Endothelial cell of umbilical vein (primary cell): ENCODE data around the gene YJU2. TPM values are rescaled to one million over a fixed set of nuclear protein-coding genes. Genes with fewer than 3 reads are reported as not detected.

Source experiments
- BruUV-seq: library from RNA; stranded (reverse); fragments of 400-500 nt; replicated peaks from 2 replicates; lab custom pipeline; 2021; lab: Mats Ljungman, UMichigan
- CTCF ChIA-PET: fragments of 300-600, 350-600 bp; sonication (Branson Sonifier 250); formaldehyde crosslinking; loops from one replicate; lab custom pipeline; 2021; ENCODE audit warnings: antibody characterized with exemption, inconsistent platforms; lab: Charles Lee
- POLR2A ChIA-PET: fragments of 300-600, 350-600 bp; sonication (Branson Sonifier 250); formaldehyde crosslinking; loops from one replicate; lab custom pipeline; 2021; ENCODE audit warnings: antibody characterized with exemption, inconsistent platforms; lab: Charles Lee
- DNase-seq: peaks from one replicate; pipeline ENCODE4 v3.0.0-alpha.2; 2011; ENCODE audit warnings: low read depth, low spot score
- FAIRE-seq: peaks from 2 replicates; lab custom pipeline; 2011; peaks lifted over from hg19 to GRCh38; lab: Jason Lieb, UNC
- H2AFZ ChIP-seq: 2 replicates; pipeline ENCODE4 v1.6.0; 2012; ENCODE audit warnings: low read depth, low read length, control low read depth, inconsistent platforms
- H3K27ac ChIP-seq: 2 replicates; pipeline ENCODE4 v1.5.1; 2011; ENCODE audit warnings: low read depth, mild to moderate bottlenecking, control low read depth, low read length, moderate library complexity; ENCODE audit not compliant: insufficient read depth
- H3K27me3 ChIP-seq, 2 experiments: 2 replicates each; pipeline versions ENCODE4 v1.6.0 to v1.6.1; 2011; ENCODE audit warnings: low read length in 2 of 2, mixed read lengths in 1 of 2; ENCODE audit not compliant: control insufficient read depth in 2 of 2, insufficient read depth in 2 of 2
- H3K36me3 ChIP-seq, 2 experiments: 2 replicates in 1 of 2; 3 replicates in 1 of 2; pipeline ENCODE4 v1.5.1; 2011; ENCODE audit warnings: low read length in 2 of 2, mild to moderate bottlenecking in 1 of 2, moderate library complexity in 1 of 2; ENCODE audit not compliant: control insufficient read depth in 2 of 2, insufficient read depth in 2 of 2; ENCODE audit errors: extremely low read depth in 1 of 2
- H3K4me1 ChIP-seq: 3 replicates; pipeline ENCODE4 v1.5.1; 2011; ENCODE audit warnings: mild to moderate bottlenecking, low read length; ENCODE audit not compliant: control insufficient read depth, insufficient read depth; ENCODE audit errors: extremely low read depth
- H3K4me2 ChIP-seq: 2 replicates; pipeline ENCODE4 v1.6.1; 2011; ENCODE audit warnings: low read length, control low read depth, mixed read lengths; ENCODE audit not compliant: insufficient read depth
- H3K4me3 ChIP-seq, 3 experiments: fragments of 200-600 bp in 1 of 3; sonication (generic), shearing (Covaris generic) in 1 of 3; replicated peaks in 1 of 3; 2 replicates each; pipeline ENCODE4 v1.5.1; 2011 to 2016; ENCODE audit warnings: control low read depth in 3 of 3, low read length in 3 of 3, mild to moderate bottlenecking in 2 of 3, inconsistent platforms in 1 of 3, low read depth in 1 of 3, moderate library complexity in 1 of 3; ENCODE audit not compliant: insufficient read depth in 1 of 3
- H3K79me2 ChIP-seq: 2 replicates; pipeline ENCODE4 v1.6.0; 2012; ENCODE audit warnings: low read length, inconsistent platforms; ENCODE audit not compliant: control insufficient read depth, insufficient read depth
- H3K9ac ChIP-seq: replicated peaks from 2 replicates; pipeline ENCODE3; 2011; ENCODE audit warnings: low read length, control low read depth; ENCODE audit not compliant: insufficient read depth; ENCODE audit errors: extremely low read depth
- H3K9me1 ChIP-seq: replicated peaks from 3 replicates; pipeline ENCODE4 v1.6.0; 2011; ENCODE audit warnings: mild to moderate bottlenecking, low read length; ENCODE audit not compliant: control insufficient read depth, insufficient read depth; ENCODE audit errors: extremely low read depth
- H3K9me3 ChIP-seq: replicated peaks from 2 replicates; pipeline ENCODE4 v1.5.1; 2012; ENCODE audit warnings: low read length, inconsistent platforms; ENCODE audit not compliant: control insufficient read depth, insufficient read depth
- H4K20me1 ChIP-seq: replicated peaks from 2 replicates; pipeline ENCODE3; 2011; ENCODE audit warnings: mild to moderate bottlenecking, low read length; ENCODE audit not compliant: control insufficient read depth, insufficient read depth; ENCODE audit errors: extremely low read depth
- CTCF ChIP-seq, 2 donors: IDR thresholded peaks; 1 replicate in 1 of 2; 2 replicates in 1 of 2; pipeline ENCODE4 v1.5.1; 2011; ENCODE audit warnings: low read length in 2 of 2, mild to moderate bottlenecking in 2 of 2, moderate library complexity in 2 of 2, control low read depth in 1 of 2, inconsistent platforms in 1 of 2, low read depth in 1 of 2; ENCODE audit not compliant: insufficient read depth in 1 of 2; ENCODE audit errors: extremely low read depth in 1 of 2
- FOS ChIP-seq: IDR thresholded peaks from 2 replicates; pipeline ENCODE4 v1.6.1; 2011; ENCODE audit warnings: mild to moderate bottlenecking, low read length, moderate library complexity, borderline replicate concordance; ENCODE audit not compliant: insufficient read depth
- GATA2 ChIP-seq: IDR thresholded peaks from 2 replicates; pipeline ENCODE4 v1.7.0; 2011; ENCODE audit warnings: low read depth, mild to moderate bottlenecking, moderate library complexity, mixed read lengths, low read length; ENCODE audit not compliant: insufficient read length, insufficient read depth
- JUN ChIP-seq: IDR thresholded peaks from 2 replicates; pipeline ENCODE4 v1.6.1; 2011; ENCODE audit warnings: borderline replicate concordance, low read depth; ENCODE audit not compliant: insufficient read length, insufficient read depth
- POLR2A ChIP-seq: IDR thresholded peaks from 2 replicates; pipeline ENCODE4 v1.6.1; 2012; ENCODE audit warnings: low read depth, mild to moderate bottlenecking, control low read depth, low read length
- POLR2AphosphoS5 ChIP-seq: IDR thresholded peaks from 2 replicates; pipeline ENCODE4 v1.6.1; 2012; ENCODE audit warnings: low read depth, mild to moderate bottlenecking, control low read depth, low read length, moderate library complexity; ENCODE audit not compliant: insufficient read depth
- dilution Hi-C: fragments of 300-500 bp; cut with MboI; formaldehyde crosslinking; loops from one replicate; pipeline ENCODE4 v1.15.0; 2019; ENCODE audit warnings: low sequenced_read_pairs; ENCODE audit not compliant: extremely low pct_ligation_motif_present
- intact Hi-C: fragments of 100-400 bp; cut with micrococcal nuclease; formaldehyde crosslinking; loops from one replicate; pipeline ENCODE4 v1.10.0; 2022
- polyA plus RNA-seq, 4 experiments: library from polyadenylated mRNA; depleted of rRNA in 3 of 4; stranded (reverse) in 3 of 4; unstranded in 1 of 4; fragments of >200 nt; gene quantifications; 2 replicates each; pipeline versions ENCODE4 v1.2.1 to v1.2.3, GENCODE V29; 2011 to 2012; ENCODE audit warnings: missing spikeins in 1 of 4
- total RNA-seq: library from RNA; stranded (reverse); gene quantifications from 2 replicates; pipeline ENCODE4 v1.2.3, GENCODE V29; 2021
- TF ChIP-seq, protein P1 (sequence below): IDR thresholded peaks from 2 replicates; pipeline ENCODE4 v1.6.1; 2011; ENCODE audit not compliant: insufficient read depth, insufficient read length

Gene YJU2
- total and polyA plus RNA-seq, 2 donors (not counting 3 experiments of a cell fraction or from before 2014, with no cell fraction given), result 20.7 to 21.5 TPM

DNA sequence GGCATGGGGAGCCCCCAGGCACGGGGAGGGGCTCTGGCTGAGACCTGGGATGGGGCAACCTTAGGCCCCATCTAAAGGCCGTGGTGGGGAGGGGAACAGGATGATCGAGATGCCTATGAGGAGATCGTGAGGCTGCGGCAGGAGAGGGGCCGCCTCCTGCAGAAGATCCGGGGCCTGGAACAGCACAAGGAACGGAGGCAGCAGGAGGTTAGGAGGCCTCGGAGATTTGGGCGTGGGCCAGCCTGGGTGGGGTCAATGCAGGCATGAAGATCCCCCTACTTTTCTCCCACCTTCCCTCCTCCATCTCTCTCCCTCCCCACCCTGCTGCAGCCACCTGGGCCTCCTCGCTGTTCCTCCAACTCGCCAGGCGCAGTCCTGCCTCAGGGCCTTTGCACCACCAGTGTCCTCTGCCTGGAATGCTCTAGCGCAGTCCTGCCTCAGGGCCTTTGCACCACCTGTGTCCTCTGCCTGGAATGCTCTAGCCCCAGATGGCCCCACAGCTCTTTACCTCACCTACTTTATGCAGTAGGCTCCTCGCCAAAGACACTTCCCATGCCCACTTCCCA lies 36.6 kb upstream of the YJU2 start:
- Histone ChIP-seq H3K27me3 (no peaks in the 10 kb centered on the region), H3K4me1 (no peaks in the 10 kb centered on the region), H3K79me2 (no peaks in the 10 kb centered on the region), H3K27ac (no peak overlapping the region), H3K36me3 (no peaks in the 10 kb centered on the region), H3K9ac (no peak overlapping the region), H3K4me3 (no peak overlapping the region), H3K4me2 (no peak overlapping the region), H3K9me1 (no peaks in the 10 kb centered on the region), H4K20me1 (no peaks in the 10 kb centered on the region), H2AFZ (no peak overlapping the region), H3K9me3 (no peaks in the 10 kb centered on the region)
- BruUV-seq, result no TSS peak
- CTCF ChIA-PET, result no interaction called here
- dilution Hi-C loops, result no loop called here
- no peak for TF ChIP-seq POLR2A
- no peak for TF ChIP-seq POLR2AphosphoS5
- TF ChIP-seq FOS, result no peak
- TF ChIP-seq GATA2, result no peak
- TF ChIP-seq, protein P1, sequence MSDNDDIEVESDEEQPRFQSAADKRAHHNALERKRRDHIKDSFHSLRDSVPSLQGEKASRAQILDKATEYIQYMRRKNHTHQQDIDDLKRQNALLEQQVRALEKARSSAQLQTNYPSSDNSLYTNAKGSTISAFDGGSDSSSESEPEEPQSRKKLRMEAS, result no peak
- no peak for TF ChIP-seq CTCF (IDR thresholded peaks at IDR 0.05; ENCODE audit: extremely low read depth in 1 of 2, insufficient read depth in 1 of 2, low read depth in 1 of 2, low read length in 2 of 2)
- no peak for TF ChIP-seq JUN
- no peak for FAIRE-seq
- POLR2A ChIA-PET, result no interaction called here
- DNase-seq, result no peak
- intact Hi-C loops, result no loop called here
